Adrenal gland (tissue), 12 donors: ENCODE measurements around the gene ADAM10. TPM values are rescaled to one million over a fixed set of nuclear protein-coding genes. Genes with fewer than 3 reads are reported as not detected.

Experiments used
- DNase-seq, 7 donors: peaks; one replicate each; pipeline ENCODE4 v3.0.0-alpha.2; 2019 to 2020
- H3K27ac ChIP-seq, 5 donors: fragments of 200-600 bp; sonication (generic) in 4 of 5; 1 replicate in 3 of 5; 2 replicates in 2 of 5; pipeline versions ENCODE4 v1.5.1 to v1.8.0; 2016 to 2020; ENCODE audit warnings: mild to moderate bottlenecking in 1 of 5
- H3K27me3 ChIP-seq: fragments of 200-600 bp; 2 replicates; pipeline ENCODE4 v1.8.0; 2021
- H3K36me3 ChIP-seq, 2 donors: fragments of 200-600 bp; replicated peaks in 1 of 2; 1 replicate in 1 of 2; 2 replicates in 1 of 2; pipeline versions ENCODE4 v1.5.1 to v1.8.0; 2018 to 2022
- H3K4me1 ChIP-seq, 2 donors: fragments of 200-600 bp; replicated peaks in 1 of 2; 1 replicate in 1 of 2; 2 replicates in 1 of 2; pipeline versions ENCODE4 v1.5.1 to v1.8.0; 2018 to 2021
- H3K4me3 ChIP-seq, 4 donors: fragments of 200-600 bp; sonication (generic) in 3 of 4; one replicate each; pipeline ENCODE4 v1.5.1; 2016 to 2018
- H3K9me3 ChIP-seq, 3 donors: fragments of 200-600 bp; sonication (generic) in 1 of 3; replicated peaks in 1 of 3; 1 replicate in 2 of 3; 2 replicates in 1 of 3; pipeline versions ENCODE4 v1.5.1 to v1.8.0; 2016 to 2021
- CTCF ChIP-seq, 6 experiments: fragments of 450-650 bp in 4 of 6; fragments of 200-600 bp in 2 of 6; sonication (generic) in 1 of 6; IDR thresholded peaks; 1 replicate in 5 of 6; 2 replicates in 1 of 6; pipeline versions ENCODE4 v1.5.1 to v1.8.0; 2016 to 2021; ENCODE audit warnings: antibody characterized with exemption in 6 of 6, mild to moderate bottlenecking in 2 of 6, moderate library complexity in 1 of 6
- POLR2A ChIP-seq, 2 donors: fragments of 450-650 bp; IDR thresholded peaks; one replicate each; pipeline ENCODE4 v1.6.1; 2017; ENCODE audit warnings: antibody characterized with exemption in 2 of 2, mild to moderate bottlenecking in 2 of 2, moderate library complexity in 1 of 2
- WGBS, 4 donors: extraction: QIAGEN DNeasy Blood & Tissue Kit in 2 of 4; methylation state at CpG; one replicate each; pipeline versions ENCODE4 v1.1.5 to v1.1.7; 2013 to 2017; 5-methylcytosine and 5-hydroxymethylcytosine counted together
- intact Hi-C, 2 donors: fragments of 100-400 bp; cut with DNase I; formaldehyde crosslinking; loops; one replicate each; pipeline versions ENCODE4 v1.14.1 to v1.15.0; 2022 to 2023
- polyA plus RNA-seq, 3 donors: library from polyadenylated mRNA; stranded (reverse); fragments of 200-250 nt in 2 of 3; fragments of 350-450 nt in 1 of 3; fragmentation: Illumina TruSeq in 1 of 3; extraction: RNeasy Lipid Tissue Mini Kit (QIAGEN cat#74804) in 1 of 3; gene quantifications; one replicate each; pipeline ENCODE4 v1.2.3, GENCODE V29; 2013 to 2014
- total RNA-seq, 9 donors: library from RNA; depleted of rRNA in 4 of 9; stranded (reverse); fragments of >200 nt in 4 of 9; fragments of 120-200 nt in 1 of 9; fragmentation: NEBNext Ultra II Directional in 1 of 9; extraction: Animal tissue kit (Norgen Biotek cat#: 25700) in 1 of 9; gene quantifications; one replicate each; pipeline versions ENCODE4 v1.1.0 to v1.2.4, GENCODE V29; 2013 to 2023
- donor health status: healthy with polysubstance abuse.
- donor health status: Bipolar disorder and iron deficiency.
- donor health status: DM: yes; HTN: yes; CAD: no.
- donor health status: DM: no; HTN: no; CAD: no.
- donor health status: DM: no; HTN: no; CAD: no.
- donor health status: DM: yes; HTN: yes; CAD: no.

ADAM10 gene
- total and polyA plus RNA-seq, 12 donors, result 6.2 to 97.9 (median 50.7) TPM

DNA sequence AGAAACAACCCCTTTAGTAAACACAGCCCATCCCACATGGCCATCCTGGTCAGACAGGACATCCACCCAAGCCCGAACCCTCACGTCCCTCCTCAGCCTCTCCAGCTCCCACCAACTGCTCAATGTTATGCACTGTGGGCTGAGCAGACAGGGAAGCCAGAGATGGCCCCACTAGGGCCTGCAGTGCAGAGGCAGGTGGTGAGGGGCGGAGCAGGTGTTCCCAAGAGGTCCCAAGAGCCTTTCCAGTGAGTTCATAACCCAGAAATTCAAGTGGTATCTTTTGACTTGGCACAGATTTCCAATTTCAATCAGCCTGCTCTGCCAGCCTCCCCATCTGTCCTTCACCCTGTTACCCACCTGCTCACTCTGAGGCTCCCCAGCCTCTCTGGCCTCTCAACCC, 187.4 kb downstream of the ADAM10 start:
- WGBS, 4 donors, result 42 to 96% (median 81%) methylated on average over 3 of the region's 3 CpGs
- Histone ChIP-seq H3K4me3 (no peak overlapping the region), H3K9me3 (no peaks in the 10 kb centered on the region), H3K36me3 (no peaks in the 10 kb centered on the region), H3K4me1 (no peaks in the 10 kb centered on the region), H3K27ac (no peak overlapping the region), H3K27me3 (no peaks in the 10 kb centered on the region)
- intact Hi-C loops, result no loop called here
- TF ChIP-seq CTCF (IDR thresholded peaks at IDR 0.05) (no peak), POLR2A (IDR thresholded peaks at IDR 0.05) (no peak)
- peak in 1 of 7 donors; percentile 28 for DNase-seq

GRCh38 chr15:58561321-58561720, 188.2 kb downstream of the ADAM10 start:
- intact Hi-C loops, result no loop called here
- DNase-seq, result no peak
- no peak overlapping the region for H3K27ac ChIP-seq
- H3K4me3 ChIP-seq, result no peak overlapping the region
- H3K4me1 ChIP-seq, result no peaks in the 10 kb centered on the region
- no peaks in the 10 kb centered on the region for H3K27me3 ChIP-seq
- 0% methylated on average over 1 of the region's 1 CpG for WGBS, 4 donors
- no peak for TF ChIP-seq POLR2A (IDR thresholded peaks at IDR 0.05)
- no peak for TF ChIP-seq CTCF (IDR thresholded peaks at IDR 0.05)
- no peaks in the 10 kb centered on the region for H3K36me3 ChIP-seq
- no peaks in the 10 kb centered on the region for H3K9me3 ChIP-seq

DNA sequence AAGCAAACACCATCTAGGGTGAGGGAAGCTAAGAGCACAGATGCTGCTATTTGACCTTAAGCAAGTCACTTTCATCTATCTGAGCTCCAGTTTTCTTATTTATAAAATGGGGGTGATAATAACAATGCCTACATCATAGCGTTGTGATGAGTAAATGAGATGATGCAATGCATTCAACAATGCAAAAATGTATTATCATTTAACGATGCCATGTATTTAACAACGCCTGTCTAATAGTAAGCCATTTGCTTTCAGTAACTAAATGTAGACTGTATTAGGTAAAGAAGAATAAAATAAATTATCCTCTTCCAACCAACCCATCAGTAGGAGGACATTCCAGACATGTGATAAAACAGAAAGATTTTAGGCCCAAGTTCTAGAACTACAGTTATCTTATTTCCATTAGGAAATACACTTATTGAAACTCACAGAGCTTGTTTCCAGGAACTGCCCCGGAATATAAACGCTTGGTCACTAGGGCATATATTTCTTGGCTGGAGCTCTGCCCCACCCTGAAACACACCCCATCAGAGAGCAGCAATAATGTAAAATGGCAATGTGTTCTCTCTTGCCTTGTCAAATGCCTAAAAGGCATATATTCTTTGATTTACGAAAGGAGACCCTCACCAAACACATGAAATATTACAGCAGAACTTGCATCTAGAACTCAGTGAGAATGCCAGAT, 189.5 kb downstream of the ADAM10 start:
- TF ChIP-seq CTCF (IDR thresholded peaks at IDR 0.05) (no peak), POLR2A (IDR thresholded peaks at IDR 0.05) (no peak)
- no peak for DNase-seq
- Histone ChIP-seq H3K27ac (no peak overlapping the region), H3K27me3 (no peaks in the 10 kb centered on the region), H3K36me3 (no peaks in the 10 kb centered on the region), H3K4me1 (no peaks in the 10 kb centered on the region), H3K4me3 (no peak overlapping the region), H3K9me3 (no peaks in the 10 kb centered on the region)
- intact Hi-C loops, result loop anchor here in 1 of 2 donors (10.0 kb wide), 1 partner anchor 285 kb away; no protein-coding TSS in a partner anchor
- WGBS, 4 donors, result 71 to 75% (median 73%) methylated on average over 6 of the region's 6 CpGs

GRCh38 chr15:58558777-58559176, 190.7 kb downstream of the ADAM10 start:
- intact Hi-C loops, result loop anchor here in 1 of 2 donors (10.0 kb wide), 1 partner anchor 284 kb away; no protein-coding TSS in a partner anchor
- WGBS, 4 donors, result 80 to 100% (median 91%) methylated on average over 1 of the region's 1 CpG

More at GRCh38 chr15:58558777-58559176, 190.7 kb downstream of the ADAM10 start:
- no peaks in the 10 kb centered on the region for H3K36me3 ChIP-seq
- H3K27ac ChIP-seq, result no peak overlapping the region
- no peaks in the 10 kb centered on the region for H3K4me1 ChIP-seq
- DNase-seq, result peak in 1 of 7 donors; percentile 7
- H3K9me3 ChIP-seq, result no peaks in the 10 kb centered on the region
- no peak for TF ChIP-seq CTCF (IDR thresholded peaks at IDR 0.05)
- H3K4me3 ChIP-seq, result no peak overlapping the region
- no peaks in the 10 kb centered on the region for H3K27me3 ChIP-seq
